NCI-H187 (cell line): ENCODE results near the gene RTCB.

Experiments
- DNase-seq, 2 experiments: peaks; one replicate each; lab custom pipeline; 2025; lab: John Stamatoyannopoulos, UW

The RTCB gene

DNA sequence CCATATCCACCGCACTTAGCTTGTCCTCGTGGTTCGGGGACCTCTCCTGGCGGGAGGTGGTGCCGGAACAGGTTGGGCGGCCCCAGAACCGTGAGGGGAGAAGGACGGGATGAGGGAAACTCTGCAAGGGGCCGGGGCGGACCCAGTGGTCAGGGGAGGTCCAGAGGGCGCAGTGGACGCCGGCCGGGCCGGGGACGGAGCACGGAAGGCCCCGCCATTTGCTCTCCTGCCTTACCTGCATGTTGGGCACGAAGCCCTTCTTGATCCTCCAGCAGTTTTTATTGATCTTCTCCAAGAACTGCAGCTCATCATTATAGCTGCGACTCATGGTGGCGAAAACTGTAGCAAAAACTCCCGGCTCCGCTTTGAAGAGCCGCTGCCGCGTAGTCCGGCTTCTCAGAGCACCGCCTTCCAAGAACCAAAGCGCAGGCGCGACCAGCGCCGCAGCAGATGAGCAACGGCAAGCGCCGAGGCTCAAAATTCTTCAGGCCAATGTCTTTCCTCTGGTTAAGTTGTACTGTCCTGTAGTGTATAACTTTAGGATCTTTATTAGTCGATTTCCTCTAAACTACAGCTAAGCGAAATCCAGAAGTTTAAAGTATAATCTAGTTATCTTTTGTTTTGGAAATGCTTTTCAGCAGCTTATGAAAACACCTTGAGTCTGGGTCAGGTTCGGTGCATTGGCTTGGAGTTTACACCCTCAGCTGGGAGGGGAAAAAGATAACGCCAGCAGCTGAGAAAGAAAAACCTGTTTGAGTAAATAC, at the start of gene RTCB:
Gene RTCB, minus strand, starts transcription at position 419 of the 764 bp plus-strand sequence. Its CDS starts 91 bp downstream, at position 328.
- peak; percentile 30 to 53 for DNase-seq

DNA sequence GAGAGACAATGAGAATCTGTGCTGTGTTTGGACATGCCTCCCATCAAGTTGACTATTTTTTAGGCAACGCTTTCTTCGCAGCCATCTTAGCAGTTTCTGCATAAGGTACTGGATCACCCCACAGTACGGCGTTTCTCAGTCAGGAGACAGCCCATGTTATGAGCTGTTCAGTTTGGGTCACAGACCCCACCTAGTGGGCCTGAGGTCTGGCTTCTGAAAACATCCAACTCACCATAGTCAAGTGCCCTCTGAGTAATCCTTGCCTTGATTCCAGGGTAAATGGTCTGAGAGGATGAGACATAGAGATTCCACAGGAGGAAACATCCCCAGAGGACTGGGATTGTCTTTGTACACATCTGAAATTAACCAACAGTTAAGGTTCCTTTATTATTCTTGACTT, 45.0 kb upstream of the RTCB start:
- no peak for DNase-seq

DNA sequence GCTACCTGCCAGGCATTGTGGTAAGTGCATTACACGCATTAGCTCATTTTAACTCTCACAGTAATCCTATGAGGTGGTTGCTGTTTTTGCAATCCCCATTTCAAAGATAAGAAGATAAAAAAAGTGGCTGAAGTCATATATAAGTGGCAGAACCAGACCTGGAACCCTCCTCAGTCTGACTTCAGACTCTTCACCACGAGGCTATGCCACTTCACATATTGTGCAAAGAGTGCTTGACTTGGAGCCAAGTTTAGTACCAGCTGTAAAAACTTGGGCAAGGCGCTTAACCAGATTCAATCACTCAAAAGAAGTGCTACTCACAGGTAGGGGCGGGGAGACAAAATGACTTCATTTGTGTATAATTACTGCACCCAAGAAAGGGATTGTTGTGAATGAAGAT, 36.9 kb upstream of the RTCB start:
- no peak for DNase-seq

DNA sequence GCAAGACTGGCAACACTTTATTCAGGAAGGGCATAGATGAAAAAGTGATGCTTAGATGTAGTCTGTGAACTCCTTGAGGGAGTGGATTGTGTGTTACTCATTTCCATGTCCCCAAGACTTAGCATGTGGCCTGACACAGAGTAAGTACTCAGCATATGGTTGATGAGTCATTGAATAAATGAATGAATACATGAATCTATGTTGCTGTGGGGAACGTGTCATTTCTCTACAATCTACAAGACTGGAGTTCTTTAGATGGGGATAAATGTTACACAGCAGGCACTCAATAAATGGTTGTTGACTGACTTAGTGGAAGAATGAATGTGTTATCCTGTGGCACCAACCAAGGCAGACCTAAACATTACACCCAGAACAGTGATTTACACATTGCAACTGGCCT, 34.3 kb upstream of the RTCB start:
- DNase-seq, result no peak

DNA sequence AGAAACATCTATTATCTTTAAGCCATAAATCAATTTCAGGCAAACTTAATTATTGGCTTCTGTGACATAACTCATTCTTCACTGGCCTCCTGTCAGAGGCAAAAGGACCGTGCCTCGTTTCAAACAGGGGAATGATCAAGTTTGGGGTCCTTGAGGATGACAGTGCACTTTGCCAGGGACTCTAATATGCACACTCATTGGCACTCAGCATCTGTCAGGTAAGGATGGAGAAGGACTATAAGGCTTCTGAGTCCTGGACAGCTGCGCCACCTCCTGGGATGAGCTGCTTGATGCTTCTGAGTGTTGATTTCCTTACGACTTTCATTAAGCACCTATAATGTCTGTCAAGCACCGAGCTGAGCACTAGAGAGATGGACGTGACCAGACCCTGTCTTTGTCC, 32.0 kb upstream of the RTCB start:
- DNase-seq, result no peak

DNA sequence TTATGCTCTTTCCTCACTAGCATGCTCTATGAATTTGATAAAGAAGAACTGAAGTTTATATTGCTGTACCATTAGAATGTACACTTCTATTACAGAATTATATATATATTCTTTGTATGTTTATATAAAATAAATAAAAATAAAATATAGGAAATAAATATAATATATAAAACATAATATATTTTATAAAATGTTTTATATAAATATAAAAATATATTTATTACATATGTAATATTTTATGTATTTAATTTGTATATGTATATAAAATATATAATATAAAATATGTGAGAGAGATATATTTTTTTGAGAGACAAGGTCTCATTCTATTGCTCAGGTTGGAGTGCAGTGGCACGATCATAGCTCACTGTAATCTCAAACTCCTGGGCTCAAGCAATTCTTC, 18.3 kb upstream of the RTCB start:
- no peak for DNase-seq

DNA sequence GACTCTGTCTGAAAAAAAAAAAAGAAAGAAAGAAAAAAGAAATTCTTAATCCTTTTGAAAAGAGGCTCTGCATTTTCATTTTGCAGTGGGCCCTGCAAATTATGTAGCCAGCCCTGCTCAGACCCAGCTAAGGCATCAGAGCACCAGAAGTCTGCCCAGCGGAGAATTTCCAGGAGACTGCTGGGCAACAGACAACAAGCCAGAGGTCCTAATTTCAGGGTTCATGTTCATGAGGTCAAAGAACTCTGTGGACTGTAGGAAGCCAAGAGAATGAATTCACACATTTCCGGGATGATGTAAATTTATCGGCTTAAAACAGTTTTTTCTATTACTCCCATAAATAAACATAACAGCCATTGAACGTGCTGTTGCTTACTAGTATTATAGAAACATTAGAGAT, 14.8 kb upstream of the RTCB start:
- DNase-seq, result no peak

DNA sequence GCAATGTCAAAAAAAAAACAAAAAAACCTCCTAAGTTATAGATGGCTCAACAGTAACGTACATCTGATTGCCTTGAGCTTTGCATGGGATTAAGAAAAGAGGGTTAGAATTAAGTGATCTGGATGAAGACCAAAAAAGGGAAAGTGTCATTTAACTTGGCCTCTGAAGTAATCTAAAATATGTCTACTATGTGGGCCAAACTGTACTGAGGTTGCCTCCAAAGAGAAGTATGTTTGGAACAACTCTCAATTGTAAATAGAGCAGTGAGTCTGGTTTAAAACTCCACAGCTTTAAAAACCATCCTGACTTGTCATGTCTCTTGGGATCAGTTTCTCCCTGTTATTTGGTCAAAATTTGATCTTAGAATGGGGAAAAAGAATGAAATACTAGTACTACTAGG, 11.6 kb upstream of the RTCB start:
- no peak for DNase-seq

DNA sequence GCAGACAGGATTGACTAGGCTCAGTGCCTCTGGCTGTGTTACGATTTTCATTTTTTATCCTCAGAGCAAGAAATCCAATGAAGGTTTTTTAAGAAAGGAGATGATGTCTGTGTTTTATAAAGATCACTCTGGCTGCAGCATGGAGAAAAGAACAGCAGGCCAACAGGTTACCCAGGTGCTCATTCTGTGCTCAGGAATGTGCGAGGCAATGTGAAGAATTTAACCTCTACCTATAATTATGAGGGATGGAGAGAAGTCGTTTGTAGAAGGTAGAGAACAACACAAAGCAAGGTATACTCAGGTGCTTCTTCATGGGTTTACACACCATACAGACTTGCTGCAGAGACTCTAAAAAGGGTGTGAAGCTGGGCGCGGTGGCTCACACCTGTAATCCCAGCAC, 10.0 kb upstream of the RTCB start:
- DNase-seq, result no peak

DNA sequence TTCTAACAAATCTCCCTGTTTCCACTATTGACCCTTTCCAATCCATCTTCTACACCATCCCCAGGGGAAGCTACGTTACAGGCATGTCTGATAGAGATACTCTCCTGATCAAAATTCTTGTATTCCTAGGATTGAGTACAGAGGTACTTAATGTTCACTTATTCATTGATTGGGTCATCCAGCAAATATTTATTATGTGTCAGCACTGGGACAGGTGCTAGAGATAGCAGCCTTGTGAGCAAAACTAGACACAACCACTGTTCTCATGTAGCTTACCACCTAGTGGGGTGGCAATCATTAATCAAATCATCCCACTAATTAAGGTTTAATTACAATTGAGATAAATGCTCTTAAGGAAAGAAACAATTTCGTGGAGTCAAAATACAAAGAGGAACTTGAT, 9.4 kb upstream of the RTCB start:
- no peak for DNase-seq

DNA sequence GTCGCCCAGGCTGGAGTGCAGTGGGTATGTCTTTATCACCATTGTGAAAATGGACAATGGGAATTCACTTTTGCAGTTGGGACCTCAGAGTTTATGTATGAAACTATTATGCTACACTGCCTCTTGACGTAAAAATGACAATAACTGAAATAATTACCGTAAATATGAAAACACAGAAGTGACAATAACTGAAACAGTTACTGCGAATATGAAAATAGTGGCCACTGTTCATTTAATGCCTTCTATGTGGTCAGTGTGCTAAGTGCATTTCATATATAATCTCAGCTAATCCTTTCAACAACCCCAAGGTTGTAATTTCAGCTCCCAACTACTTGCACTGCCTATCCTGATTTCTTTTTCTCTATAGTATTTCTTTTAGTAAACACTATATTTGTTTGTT, 5.9 kb upstream of the RTCB start:
- no peak for DNase-seq

DNA sequence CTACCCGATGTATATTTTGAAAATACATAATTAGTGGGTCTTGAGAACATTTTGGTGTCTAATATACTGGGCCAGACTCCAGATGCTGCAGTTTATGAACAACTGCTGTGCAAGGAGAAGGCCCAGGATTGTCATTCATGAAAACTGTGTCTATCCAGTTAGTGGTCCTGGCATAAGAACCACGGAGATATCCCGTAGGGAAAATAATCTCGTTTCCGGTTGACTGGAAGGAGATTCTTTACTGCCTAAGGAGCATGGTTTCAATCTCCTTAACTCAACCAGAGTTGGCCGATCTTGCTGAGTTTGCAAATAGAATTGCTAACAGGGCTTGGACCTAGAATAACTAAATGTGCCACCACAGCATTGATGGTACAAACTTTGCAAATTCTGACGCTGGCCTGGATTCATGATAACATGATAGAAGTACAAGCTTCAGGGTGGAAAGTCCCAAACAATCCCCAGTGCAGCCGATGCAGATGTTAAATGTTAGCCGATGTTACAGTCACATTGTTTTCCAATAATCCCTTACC, 4.6 kb upstream of the RTCB start:
- no peak for DNase-seq

DNA sequence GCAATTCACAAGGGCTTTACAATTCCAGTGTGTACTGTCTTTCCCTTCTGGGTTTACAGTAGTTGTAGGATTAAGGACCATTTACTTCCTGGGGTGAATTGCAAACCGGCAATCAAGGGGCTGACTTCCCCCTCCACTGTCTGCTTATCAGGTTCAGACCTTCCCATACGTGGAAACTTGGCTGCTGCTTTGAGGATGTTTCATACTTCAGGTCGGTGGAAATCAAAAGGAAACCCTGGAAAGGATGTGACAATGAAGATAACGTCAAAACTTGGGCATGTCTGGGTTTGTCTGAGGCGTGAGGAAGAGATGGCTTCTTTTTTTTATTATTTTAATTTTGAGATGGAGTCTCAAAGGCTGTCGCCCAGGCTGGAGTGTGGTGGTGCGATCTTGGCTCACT, 2.1 kb upstream of the RTCB start:
- DNase-seq, result no peak

DNA sequence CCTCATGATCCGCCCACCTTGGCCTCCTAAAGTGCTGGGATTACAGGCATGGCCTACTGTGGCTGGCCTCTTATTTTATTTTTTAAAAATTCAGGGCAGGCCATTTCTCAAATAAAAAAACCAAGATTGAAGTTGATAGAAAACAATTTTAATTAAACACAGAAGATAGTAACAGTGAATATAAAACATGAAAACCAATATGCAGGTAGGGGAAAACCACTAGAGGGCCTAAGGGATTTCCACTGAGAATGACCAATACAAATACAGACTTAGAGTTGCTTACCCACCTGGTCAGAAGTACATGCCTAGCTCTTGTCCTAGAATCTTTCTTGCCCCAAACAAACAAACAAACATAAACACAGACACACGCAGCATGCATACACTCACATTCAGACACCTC, 1.7 kb upstream of the RTCB start:
- no peak for DNase-seq

DNA sequence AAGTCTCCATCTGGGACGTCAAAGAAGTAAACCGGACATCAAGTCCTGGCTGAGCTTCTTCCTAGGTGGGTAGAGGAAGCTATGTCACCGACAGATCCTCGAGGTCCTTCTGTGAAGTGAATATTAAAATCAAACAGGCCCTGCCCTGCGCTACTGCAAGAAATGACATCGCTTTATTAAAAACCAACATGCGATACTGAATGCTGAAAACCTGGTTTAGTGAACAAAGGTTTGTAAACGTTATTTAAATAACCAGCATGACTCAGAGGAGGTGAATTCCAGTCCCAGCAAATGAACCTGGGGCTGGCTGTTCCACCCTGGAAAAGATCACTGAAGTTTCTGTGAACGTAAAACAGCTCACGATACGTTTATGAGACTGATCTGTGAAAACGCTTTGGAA, 645 bp downstream of the RTCB start:
- no peak for DNase-seq

DNA sequence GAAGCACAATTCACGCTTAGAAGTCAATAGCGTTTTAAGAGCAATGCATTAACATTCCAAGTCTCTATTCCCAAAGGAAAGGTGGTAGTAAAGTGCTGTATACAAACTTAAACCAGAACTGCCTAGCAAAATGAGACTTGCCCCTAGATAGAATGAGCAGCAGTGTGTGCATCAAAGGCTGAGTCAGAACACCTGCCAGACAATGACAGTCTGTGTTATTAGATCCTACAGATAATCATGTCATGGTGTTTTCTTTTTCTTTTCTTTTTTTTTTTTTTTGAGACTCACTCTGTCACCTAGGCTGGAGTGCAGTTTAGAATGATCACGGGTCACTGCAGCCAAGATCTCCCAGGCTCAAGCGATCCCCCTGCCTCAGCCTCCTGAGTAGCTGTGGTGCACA, 1.6 kb downstream of the RTCB start:
- no peak for DNase-seq

DNA sequence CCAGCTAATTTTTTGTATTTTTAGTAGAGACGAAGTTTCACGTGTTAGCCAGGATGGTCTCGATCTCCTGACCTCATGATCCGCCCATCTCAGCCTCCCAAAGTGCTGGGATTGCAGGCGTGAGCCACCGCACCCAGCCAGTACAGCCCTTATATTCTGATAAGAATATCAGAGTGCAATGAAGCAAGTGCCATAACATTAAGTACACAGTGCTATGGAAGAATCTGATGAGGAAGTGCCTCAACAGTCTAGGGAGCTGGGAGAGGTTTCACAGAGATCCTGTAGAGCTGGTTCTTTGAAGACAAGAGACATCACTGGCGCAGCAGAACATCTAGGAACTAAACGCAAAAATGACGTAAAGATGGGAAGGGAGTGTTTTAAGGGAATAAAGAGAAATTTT, 2.1 kb downstream of the RTCB start:
- DNase-seq, result no peak

DNA sequence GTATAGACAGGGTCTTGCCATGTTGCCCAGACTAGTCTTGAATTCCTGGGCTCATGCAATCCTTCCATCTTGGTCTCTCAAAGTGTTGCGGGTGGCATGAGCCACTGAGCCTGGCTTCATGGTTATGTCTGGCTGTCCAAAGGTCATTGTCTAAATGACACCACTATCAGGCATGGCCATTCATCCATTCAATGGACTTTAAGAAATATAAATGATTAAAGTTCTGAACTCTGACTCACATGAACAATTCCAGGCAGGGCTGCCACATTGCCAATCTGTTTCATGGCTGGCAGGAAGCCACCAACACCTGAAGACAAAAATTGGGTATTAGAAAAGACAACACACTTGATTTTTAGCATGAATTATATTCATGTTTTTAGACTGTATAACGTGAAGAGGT, 4.1 kb downstream of the RTCB start:
- no peak for DNase-seq

DNA sequence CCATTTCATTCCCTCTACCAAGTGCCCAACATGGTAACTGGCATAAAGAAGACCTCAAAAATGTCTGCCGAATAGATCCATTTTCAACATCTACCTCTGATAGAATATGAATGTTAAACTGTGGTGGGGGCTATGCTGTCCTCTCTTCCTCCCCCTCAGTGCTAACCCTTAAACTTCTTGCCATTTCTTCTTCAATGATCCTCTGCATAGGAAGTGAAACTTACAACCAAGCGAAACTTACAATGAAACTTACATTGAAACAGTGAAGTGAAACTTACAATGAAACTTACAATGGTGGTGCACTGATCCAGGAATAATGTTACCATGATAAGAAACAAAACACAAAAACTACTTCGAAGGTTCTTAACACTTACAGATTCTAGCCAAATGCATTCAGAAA, 4.7 kb downstream of the RTCB start:
- DNase-seq, result no peak

DNA sequence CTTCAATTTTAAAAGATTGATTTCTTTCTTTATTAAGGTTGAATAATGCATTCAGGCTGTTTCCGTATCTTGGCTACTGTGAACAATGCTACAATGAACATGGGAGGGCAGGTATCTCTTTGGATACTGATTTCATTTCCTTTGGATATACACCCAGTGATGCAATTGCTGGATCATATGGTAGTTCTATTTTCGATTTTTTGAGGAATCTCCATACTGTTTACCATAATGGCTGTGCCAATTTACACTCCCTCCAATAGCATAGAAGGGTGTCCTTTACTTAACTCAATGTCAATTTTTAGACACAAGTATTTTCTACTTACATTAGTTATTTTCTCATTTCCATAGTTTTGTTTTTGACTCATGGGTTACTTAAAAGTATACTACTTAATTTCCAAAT, 8.0 kb downstream of the RTCB start:
- DNase-seq, result no peak

DNA sequence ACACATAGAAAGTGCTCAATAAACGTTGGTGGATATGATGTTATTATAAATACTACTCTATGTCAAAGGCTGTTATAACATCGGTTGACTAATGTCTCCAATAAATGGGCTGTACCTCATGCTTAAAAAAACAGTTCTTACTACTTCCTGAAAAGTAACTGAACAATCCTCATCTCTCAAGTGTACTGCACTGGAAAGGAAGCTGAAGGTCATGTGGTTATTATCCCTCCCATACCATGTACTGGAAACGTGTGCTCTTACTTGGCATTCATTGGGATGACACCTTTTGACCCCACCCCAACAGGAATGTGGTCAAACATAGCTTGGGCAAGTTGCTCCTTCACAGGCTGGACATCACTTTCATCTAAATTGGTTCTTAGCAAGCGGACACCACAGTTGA, 10.6 kb downstream of the RTCB start:
- no peak for DNase-seq

DNA sequence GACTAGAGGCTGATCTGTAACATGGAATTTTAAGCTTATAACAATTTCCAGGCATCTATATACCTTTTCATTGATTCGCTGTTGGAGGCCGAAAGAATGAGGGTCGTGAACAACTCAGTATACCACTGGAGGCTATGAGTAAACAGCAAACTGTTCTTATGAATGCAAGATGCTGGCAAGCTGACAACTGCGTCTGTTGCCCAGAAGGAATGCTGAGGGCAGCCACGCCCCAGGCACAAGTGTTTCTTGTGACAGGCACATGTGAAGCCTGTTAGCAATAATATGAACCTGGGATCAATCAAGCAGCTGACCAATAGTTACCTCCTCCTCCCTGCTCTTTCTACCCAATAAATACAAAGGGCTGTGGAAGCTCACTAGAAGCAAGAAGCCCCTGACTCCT, 15.3 kb downstream of the RTCB start:
- no peak for DNase-seq

DNA sequence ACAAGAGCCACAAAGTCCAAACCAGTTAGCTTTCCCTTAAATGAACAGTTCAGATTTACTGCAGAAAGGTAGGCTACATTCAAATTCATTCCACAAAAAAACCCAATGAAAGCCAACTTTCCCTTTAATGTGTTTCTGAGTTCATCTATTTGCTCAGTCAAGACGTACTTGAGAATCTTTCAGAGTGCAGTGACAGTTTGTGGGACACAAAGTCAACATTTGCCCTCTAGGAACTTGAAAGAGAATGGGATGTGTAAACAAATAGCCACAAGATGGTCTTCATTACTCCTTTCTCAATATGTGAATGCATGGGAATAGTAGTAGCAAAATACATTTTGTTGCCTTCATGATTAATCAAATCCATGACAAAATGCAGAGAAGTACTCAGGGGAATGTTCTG, 15.8 kb downstream of the RTCB start:
- DNase-seq, result no peak

DNA sequence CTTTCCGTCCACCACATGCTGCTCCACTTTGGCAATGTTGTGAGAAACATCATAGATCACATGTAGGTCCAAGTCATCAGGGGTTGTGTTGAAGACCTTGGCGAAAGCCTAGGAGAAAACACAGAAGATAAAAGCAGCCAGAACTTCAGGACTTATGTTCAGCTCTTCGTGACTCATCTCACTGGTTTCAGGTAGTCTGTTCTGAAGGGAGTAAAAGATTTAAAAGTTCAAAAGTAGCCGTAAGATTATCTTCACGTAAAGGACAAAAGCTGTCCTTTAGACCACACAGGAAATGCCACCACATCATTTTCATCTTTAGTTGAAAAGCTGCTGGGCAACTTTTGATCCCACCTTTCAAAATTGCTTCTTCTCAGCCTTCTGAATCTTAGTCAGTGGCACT, 16.9 kb downstream of the RTCB start:
- DNase-seq, result no peak
